ENCODE measurements around the gene PTDSS2.

- TF ChIP-seq CTCF (IDR thresholded peaks at IDR 0.05) (no peak), POLR2A (IDR thresholded peaks at IDR 0.05) (no peak)
These were observed 5.6 kb downstream of the PTDSS2 start for GRCh38 chr11:455566-456147.

All from heart left ventricle (tissue), 13 donors.